ENCODE measurements around the gene GRAMD1B. TPM values are rescaled to one million over a fixed set of nuclear protein-coding genes. Genes with fewer than 3 reads are reported as not detected.

The GRAMD1B gene
- total RNA-seq, 4 donors from 2014 or later = 1.8 to 4.0 (median 3.0) TPM

- Histone ChIP-seq H3K4me1 (no peaks in the 10 kb centered on the region), H3K27ac (no peak overlapping the region), H3K9me3 (no peaks in the 10 kb centered on the region), H3K36me3 (no peaks in the 10 kb centered on the region), H3K4me3 (no peak overlapping the region), H3K27me3 (no peaks in the 10 kb centered on the region)
- ATAC-seq = no peak
- TF ChIP-seq POLR2AphosphoS5 (IDR thresholded peaks at IDR 0.05) (no peak), POLR2A (IDR thresholded peaks at IDR 0.05) (no peak), EP300 (IDR thresholded peaks at IDR 0.05) (no peak)
- TF ChIP-seq, protein P1, sequence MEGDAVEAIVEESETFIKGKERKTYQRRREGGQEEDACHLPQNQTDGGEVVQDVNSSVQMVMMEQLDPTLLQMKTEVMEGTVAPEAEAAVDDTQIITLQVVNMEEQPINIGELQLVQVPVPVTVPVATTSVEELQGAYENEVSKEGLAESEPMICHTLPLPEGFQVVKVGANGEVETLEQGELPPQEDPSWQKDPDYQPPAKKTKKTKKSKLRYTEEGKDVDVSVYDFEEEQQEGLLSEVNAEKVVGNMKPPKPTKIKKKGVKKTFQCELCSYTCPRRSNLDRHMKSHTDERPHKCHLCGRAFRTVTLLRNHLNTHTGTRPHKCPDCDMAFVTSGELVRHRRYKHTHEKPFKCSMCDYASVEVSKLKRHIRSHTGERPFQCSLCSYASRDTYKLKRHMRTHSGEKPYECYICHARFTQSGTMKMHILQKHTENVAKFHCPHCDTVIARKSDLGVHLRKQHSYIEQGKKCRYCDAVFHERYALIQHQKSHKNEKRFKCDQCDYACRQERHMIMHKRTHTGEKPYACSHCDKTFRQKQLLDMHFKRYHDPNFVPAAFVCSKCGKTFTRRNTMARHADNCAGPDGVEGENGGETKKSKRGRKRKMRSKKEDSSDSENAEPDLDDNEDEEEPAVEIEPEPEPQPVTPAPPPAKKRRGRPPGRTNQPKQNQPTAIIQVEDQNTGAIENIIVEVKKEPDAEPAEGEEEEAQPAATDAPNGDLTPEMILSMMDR (IDR thresholded peaks at IDR 0.05) = no peak
Measured at GRCh38 chr11:123384116-123384515, 46.0 kb upstream of the GRAMD1B start.

GRCh38 chr11:123386796-123387510 lies 43.1 kb upstream of the GRAMD1B start:
- no peak overlapping the region for H3K27ac ChIP-seq
- no peaks in the 10 kb centered on the region for H3K36me3 ChIP-seq
- no peaks in the 10 kb centered on the region for H3K4me1 ChIP-seq
- no peak overlapping the region for H3K4me3 ChIP-seq
- TF ChIP-seq POLR2AphosphoS5 (IDR thresholded peaks at IDR 0.05) (no peak), EP300 (IDR thresholded peaks at IDR 0.05) (no peak), POLR2A (IDR thresholded peaks at IDR 0.05) (no peak)
- TF ChIP-seq, protein P1 (IDR thresholded peaks at IDR 0.05) = no peak
- no peaks in the 10 kb centered on the region for H3K27me3 ChIP-seq
- no peak for ATAC-seq
- WGBS, 2 donors (ENCODE audit: low coverage in 1 of 2) = 38 to 70% methylated on average over 2 to 4 of the region's 9 CpGs
- no peaks in the 10 kb centered on the region for H3K9me3 ChIP-seq

DNA sequence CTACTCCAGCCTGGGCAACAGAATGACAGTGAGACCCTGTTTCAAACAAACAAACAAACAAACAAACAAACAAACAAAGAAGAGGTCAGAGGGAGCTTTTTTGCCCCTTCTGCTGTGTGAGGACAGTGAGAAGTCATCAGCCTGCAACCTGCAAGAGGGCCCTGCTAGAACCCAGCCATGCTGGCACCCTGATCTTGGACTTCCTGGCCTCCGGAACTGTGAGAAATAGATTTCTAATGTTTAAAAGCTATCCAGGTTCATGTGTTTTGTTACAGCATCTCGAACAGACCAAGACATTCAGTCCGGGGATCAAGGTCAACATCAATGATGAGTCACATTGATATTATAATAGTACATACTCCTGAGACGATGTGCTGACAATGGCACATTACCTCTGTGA lies 41.4 kb upstream of the GRAMD1B start:
- Histone ChIP-seq H3K9me3 (no peaks in the 10 kb centered on the region), H3K4me1 (no peaks in the 10 kb centered on the region), H3K27ac (no peak overlapping the region), H3K4me3 (no peak overlapping the region), H3K36me3 (no peaks in the 10 kb centered on the region), H3K27me3 (no peaks in the 10 kb centered on the region)
- 96 to 100% methylated on average over 1 to 4 of the region's 4 CpGs for WGBS, 2 donors (ENCODE audit: low coverage in 1 of 2)
- ATAC-seq = no peak
- TF ChIP-seq POLR2A (IDR thresholded peaks at IDR 0.05) (no peak), EP300 (IDR thresholded peaks at IDR 0.05) (no peak), POLR2AphosphoS5 (IDR thresholded peaks at IDR 0.05) (no peak)
- TF ChIP-seq, protein P1 (IDR thresholded peaks at IDR 0.05) = no peak

GRCh38 chr11:123390146-123390545 lies 39.9 kb upstream of the GRAMD1B start:
- WGBS, 2 donors (ENCODE audit: low coverage in 1 of 2) = 75 to 81% methylated on average over 4 of the region's 4 CpGs
- no peak overlapping the region for H3K4me3 ChIP-seq
- no peaks in the 10 kb centered on the region for H3K27me3 ChIP-seq
- H3K27ac ChIP-seq = no peak overlapping the region
- no peak for ATAC-seq
- H3K4me1 ChIP-seq = no peaks in the 10 kb centered on the region
- TF ChIP-seq EP300 (IDR thresholded peaks at IDR 0.05) (no peak), POLR2AphosphoS5 (IDR thresholded peaks at IDR 0.05) (no peak), POLR2A (IDR thresholded peaks at IDR 0.05) (no peak)
- TF ChIP-seq, protein P1 (IDR thresholded peaks at IDR 0.05) = no peak
- H3K36me3 ChIP-seq = no peaks in the 10 kb centered on the region
- no peaks in the 10 kb centered on the region for H3K9me3 ChIP-seq

DNA sequence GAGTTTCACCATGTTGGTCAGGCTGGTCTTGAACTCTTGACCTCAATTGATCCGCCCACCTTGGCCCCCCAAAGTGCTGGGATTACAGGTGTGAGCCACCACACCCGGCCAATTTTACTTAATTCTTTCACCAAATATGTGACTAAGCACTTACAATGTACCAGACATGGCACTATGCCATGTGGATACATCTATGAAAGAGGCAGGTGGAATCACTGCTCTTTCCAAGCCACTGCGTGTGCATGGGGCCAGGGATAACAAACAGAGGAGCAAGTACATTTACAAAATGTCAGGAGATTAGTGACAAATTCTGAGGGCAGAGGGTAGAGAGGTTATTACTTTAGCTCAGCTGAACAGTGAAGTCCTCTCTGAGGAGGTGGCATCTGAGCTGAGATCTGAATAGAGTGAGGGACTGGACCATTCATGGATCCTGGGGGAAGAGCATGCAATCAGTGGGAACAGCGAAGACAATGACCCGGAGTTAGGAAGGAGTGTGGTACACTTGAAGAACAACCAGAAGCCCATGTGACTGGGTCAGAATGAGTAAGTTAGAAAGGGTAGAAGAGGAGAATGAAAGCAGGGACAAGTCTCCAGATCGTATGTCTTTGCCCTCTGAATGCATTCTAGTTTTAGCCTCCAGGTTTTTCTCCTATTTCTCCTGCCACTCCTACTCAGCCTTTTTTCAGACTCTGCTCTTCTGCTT lies 38.3 kb upstream of the GRAMD1B start:
- 85 to 89% methylated on average over 4 to 6 of the region's 6 CpGs for WGBS, 2 donors (ENCODE audit: low coverage in 1 of 2)
- Histone ChIP-seq H3K27me3 (no peaks in the 10 kb centered on the region), H3K4me1 (no peaks in the 10 kb centered on the region), H3K4me3 (no peak overlapping the region), H3K27ac (no peak overlapping the region), H3K36me3 (no peaks in the 10 kb centered on the region), H3K9me3 (no peaks in the 10 kb centered on the region)
- no peak for TF ChIP-seq POLR2A (IDR thresholded peaks at IDR 0.05)
- no peak for TF ChIP-seq POLR2AphosphoS5 (IDR thresholded peaks at IDR 0.05)
- TF ChIP-seq, protein P1 (IDR thresholded peaks at IDR 0.05) = no peak
- TF ChIP-seq EP300 (IDR thresholded peaks at IDR 0.05) = no peak
- ATAC-seq = no peak
